Tibial nerve (tissue), 4 donors: ENCODE measurements around the gene KCNMB3.

Experiments
- CTCF ChIP-seq, 5 experiments: fragments of 200-600 bp in 3 of 5; fragments of 450-650 bp in 2 of 5; sonication (generic) in 3 of 5; IDR thresholded peaks; one replicate each; pipeline ENCODE4 v1.5.1; 2016 to 2019; ENCODE audit warnings: antibody characterized with exemption in 5 of 5, mild to moderate bottlenecking in 3 of 5, moderate library complexity in 2 of 5
- EP300 ChIP-seq, 2 donors: sonication (generic); formaldehyde crosslinking; IDR thresholded peaks; one replicate each; pipeline ENCODE4 v1.6.1; 2017; ENCODE audit warnings: antibody characterized with exemption in 2 of 2, mild to moderate bottlenecking in 1 of 2

DNA sequence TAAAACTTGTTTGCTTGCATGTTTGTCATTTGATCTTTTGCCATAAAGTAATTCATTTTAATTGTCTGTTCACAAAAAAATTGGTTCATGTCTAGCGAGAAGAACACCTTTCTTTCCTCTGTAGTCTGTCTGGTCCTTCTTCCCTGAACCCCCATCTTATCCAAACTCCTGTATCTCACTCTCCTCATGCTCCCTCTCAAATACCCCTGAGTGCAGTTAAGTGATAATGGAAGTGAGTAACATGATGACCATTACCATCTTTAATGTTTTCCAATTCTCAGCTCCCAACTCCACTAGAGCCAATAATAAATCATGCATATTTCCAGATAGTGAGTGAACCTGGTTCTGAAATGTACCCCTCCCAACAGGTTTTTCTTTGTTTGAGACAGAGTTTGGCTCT lies 14.2 kb upstream of the KCNMB3 start:
- TF ChIP-seq CTCF (IDR thresholded peaks at IDR 0.05), result no peak
- no peak for TF ChIP-seq EP300 (IDR thresholded peaks at IDR 0.05)
